H1 (cell line): ENCODE data around the gene LYPD1. TPM values are rescaled to one million over a fixed set of nuclear protein-coding genes. Genes with fewer than 3 reads are reported as not detected.

Experiments used
- E2F6 ChIP-seq: IDR thresholded peaks from 2 replicates; pipeline ENCODE4 v1.6.1; 2012; ENCODE audit warnings: inconsistent platforms
- JUND ChIP-seq: IDR thresholded peaks from 2 replicates; pipeline ENCODE4 v1.6.1; 2011; ENCODE audit warnings: mild to moderate bottlenecking, improper control_type of control experiment, low read length
- POU5F1 ChIP-seq: IDR thresholded peaks from 2 replicates; pipeline ENCODE4 v1.6.1; 2011; ENCODE audit warnings: low read depth, mild to moderate bottlenecking, low read length, moderate library complexity
- RFX5 ChIP-seq: IDR thresholded peaks from 2 replicates; pipeline ENCODE4 v1.6.1; 2011; ENCODE audit warnings: low read depth, low read length, improper control_type of control experiment, borderline replicate concordance
- polyA plus RNA-seq, 7 experiments: library from polyadenylated mRNA; depleted of rRNA in 3 of 7; stranded (reverse) in 5 of 7; unstranded in 2 of 7; fragments of >200 nt in 5 of 7; fragments of 200-250 nt in 2 of 7; gene quantifications; 1 replicate in 5 of 7; 2 replicates in 1 of 7; 4 replicates in 1 of 7; pipeline versions ENCODE4 v1.2.1 to v1.2.3, GENCODE V29; 2011 to 2013; ENCODE audit warnings: missing spikeins in 2 of 7, mixed read lengths in 2 of 7
- total RNA-seq: library from RNA; stranded (reverse); fragmentation: NEBNext Ultra II Directional; extraction: Animal tissue kit (Norgen Biotek cat#: 25700); gene quantifications from 2 replicates; pipeline ENCODE4 v1.2.1, GENCODE V29; 2021

Gene LYPD1
- total and polyA plus RNA-seq, 2 of the 8 experiments (the other 6 are each of a cell fraction or from before 2014, with no cell fraction given): 1.9 to 2.7 TPM

- TF ChIP-seq E2F6 (no peak), JUND (no peak), RFX5 (no peak), POU5F1 (no peak)
These were observed 52.0 kb downstream of the LYPD1 start (continued) for GRCh38 chr2:132617989-132618388.
